ENCODE measurements around the gene JSRP1.
A peak's percentile ranks its signal among the peaks of the same experiment; 100 is the strongest.

The JSRP1 gene

DNA sequence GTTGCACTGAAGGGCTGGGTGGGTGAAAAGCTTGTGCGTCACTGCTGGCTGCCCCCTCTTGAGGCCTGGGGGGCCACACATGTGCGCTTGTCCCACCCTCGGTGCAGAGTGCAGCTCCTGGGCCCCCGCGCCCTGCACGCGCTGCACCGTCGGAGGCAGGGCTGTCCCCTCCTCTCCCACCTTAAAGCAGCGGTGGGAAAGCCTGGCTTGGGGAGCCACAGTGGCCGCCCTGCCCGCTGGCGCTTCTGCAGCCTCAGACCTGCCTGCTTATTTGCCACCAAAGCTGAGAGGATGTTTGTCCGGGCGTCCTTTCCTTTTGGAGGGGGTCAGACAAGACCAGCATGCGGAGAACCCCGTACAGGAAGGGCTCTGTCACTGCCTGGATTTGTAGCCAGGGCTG lies 46.8 kb downstream of the JSRP1 start:
- CTCF ChIA-PET = interaction anchor here (0.6 kb wide), 2 partner anchors 54 to 58 kb away, joined by 3 read pairs; partner anchors contain the start of gene AP3D1
- TF ChIP-seq ZNF324 (tag by site-specific recombination; IDR thresholded peaks at IDR 0.05) = no peak

GRCh38 chr19:2208975-2209374 lies 47.2 kb downstream of the JSRP1 start:
- 0 out of 2 replicates have a peak, but pooled peaks have one; percentile 22 for TF ChIP-seq PRDM1 (tag by site-specific recombination; IDR thresholded peaks at IDR 0.05)
- TF ChIP-seq MZF1 (tag by site-specific recombination; IDR thresholded peaks at IDR 0.05; ENCODE audit: borderline replicate concordance) = no peak
- TF ChIP-seq, protein P1, sequence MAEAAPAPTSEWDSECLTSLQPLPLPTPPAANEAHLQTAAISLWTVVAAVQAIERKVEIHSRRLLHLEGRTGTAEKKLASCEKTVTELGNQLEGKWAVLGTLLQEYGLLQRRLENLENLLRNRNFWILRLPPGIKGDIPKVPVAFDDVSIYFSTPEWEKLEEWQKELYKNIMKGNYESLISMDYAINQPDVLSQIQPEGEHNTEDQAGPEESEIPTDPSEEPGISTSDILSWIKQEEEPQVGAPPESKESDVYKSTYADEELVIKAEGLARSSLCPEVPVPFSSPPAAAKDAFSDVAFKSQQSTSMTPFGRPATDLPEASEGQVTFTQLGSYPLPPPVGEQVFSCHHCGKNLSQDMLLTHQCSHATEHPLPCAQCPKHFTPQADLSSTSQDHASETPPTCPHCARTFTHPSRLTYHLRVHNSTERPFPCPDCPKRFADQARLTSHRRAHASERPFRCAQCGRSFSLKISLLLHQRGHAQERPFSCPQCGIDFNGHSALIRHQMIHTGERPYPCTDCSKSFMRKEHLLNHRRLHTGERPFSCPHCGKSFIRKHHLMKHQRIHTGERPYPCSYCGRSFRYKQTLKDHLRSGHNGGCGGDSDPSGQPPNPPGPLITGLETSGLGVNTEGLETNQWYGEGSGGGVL (tag by site-specific recombination; IDR thresholded peaks at IDR 0.05) = peak; percentile 58
- TF ChIP-seq ZNF544 (tag by site-specific recombination; IDR thresholded peaks at IDR 0.05) = no peak
- TF ChIP-seq, protein P2, sequence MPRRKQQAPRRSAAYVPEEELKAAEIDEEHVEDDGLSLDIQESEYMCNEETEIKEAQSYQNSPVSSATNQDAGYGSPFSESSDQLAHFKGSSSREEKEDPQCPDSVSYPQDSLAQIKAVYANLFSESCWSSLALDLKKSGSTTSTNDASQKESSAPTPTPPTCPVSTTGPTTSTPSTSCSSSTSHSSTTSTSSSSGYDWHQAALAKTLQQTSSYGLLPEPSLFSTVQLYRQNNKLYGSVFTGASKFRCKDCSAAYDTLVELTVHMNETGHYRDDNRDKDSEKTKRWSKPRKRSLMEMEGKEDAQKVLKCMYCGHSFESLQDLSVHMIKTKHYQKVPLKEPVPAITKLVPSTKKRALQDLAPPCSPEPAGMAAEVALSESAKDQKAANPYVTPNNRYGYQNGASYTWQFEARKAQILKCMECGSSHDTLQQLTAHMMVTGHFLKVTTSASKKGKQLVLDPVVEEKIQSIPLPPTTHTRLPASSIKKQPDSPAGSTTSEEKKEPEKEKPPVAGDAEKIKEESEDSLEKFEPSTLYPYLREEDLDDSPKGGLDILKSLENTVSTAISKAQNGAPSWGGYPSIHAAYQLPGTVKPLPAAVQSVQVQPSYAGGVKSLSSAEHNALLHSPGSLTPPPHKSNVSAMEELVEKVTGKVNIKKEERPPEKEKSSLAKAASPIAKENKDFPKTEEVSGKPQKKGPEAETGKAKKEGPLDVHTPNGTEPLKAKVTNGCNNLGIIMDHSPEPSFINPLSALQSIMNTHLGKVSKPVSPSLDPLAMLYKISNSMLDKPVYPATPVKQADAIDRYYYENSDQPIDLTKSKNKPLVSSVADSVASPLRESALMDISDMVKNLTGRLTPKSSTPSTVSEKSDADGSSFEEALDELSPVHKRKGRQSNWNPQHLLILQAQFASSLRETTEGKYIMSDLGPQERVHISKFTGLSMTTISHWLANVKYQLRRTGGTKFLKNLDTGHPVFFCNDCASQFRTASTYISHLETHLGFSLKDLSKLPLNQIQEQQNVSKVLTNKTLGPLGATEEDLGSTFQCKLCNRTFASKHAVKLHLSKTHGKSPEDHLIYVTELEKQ (tag by site-specific recombination; IDR thresholded peaks at IDR 0.05; ENCODE audit: borderline replicate concordance) = no peak
- TF ChIP-seq KLF17 (tag by site-specific recombination; IDR thresholded peaks at IDR 0.05) = 0 out of 2 replicates have a peak, but pooled peaks have one; percentile 70
- Histone ChIP-seq H3K4me1 (ENCODE audit: control insufficient read depth, insufficient read depth, low read length) (no peaks in the 10 kb centered on the region), H3K9me3 (ENCODE audit: control insufficient read depth, insufficient read depth, low read depth, low read length) (no peaks in the 10 kb centered on the region), H3K27ac (ENCODE audit: extremely low read depth, low read depth, low read length) (no peak overlapping the region), H3K4me3 (ENCODE audit: low read depth, low read length) (no peak overlapping the region), H3K36me3 (ENCODE audit: control insufficient read depth in 2 of 2, insufficient read depth in 1 of 2, low read length in 2 of 2) (peaks cover 4 to 74% of the 10 kb centered on the region in 2 experiments; a peak in 2 of 3 replicates)
- POLR2A ChIA-PET = no interaction called here
- CTCF ChIA-PET = interaction anchor here (0.6 kb wide), 2 partner anchors 54 to 57 kb away, joined by 3 read pairs; partner anchors contain the start of gene AP3D1

More for the DNA sequence above, 46.8 kb downstream of the JSRP1 start:
- peaks cover 4 to 74% of the 10 kb centered on the region in 2 experiments; a peak in 2 of 3 replicates for H3K36me3 ChIP-seq (ENCODE audit: control insufficient read depth in 2 of 2, insufficient read depth in 1 of 2, low read length in 2 of 2)
- H3K27ac ChIP-seq (ENCODE audit: extremely low read depth, low read depth, low read length) = no peak overlapping the region
- POLR2A ChIA-PET = no interaction called here
- H3K4me1 ChIP-seq (ENCODE audit: control insufficient read depth, insufficient read depth, low read length) = no peaks in the 10 kb centered on the region
- H3K4me3 ChIP-seq (ENCODE audit: low read depth, low read length) = no peak overlapping the region
- no peaks in the 10 kb centered on the region for H3K9me3 ChIP-seq (ENCODE audit: control insufficient read depth, insufficient read depth, low read depth, low read length)

DNA sequence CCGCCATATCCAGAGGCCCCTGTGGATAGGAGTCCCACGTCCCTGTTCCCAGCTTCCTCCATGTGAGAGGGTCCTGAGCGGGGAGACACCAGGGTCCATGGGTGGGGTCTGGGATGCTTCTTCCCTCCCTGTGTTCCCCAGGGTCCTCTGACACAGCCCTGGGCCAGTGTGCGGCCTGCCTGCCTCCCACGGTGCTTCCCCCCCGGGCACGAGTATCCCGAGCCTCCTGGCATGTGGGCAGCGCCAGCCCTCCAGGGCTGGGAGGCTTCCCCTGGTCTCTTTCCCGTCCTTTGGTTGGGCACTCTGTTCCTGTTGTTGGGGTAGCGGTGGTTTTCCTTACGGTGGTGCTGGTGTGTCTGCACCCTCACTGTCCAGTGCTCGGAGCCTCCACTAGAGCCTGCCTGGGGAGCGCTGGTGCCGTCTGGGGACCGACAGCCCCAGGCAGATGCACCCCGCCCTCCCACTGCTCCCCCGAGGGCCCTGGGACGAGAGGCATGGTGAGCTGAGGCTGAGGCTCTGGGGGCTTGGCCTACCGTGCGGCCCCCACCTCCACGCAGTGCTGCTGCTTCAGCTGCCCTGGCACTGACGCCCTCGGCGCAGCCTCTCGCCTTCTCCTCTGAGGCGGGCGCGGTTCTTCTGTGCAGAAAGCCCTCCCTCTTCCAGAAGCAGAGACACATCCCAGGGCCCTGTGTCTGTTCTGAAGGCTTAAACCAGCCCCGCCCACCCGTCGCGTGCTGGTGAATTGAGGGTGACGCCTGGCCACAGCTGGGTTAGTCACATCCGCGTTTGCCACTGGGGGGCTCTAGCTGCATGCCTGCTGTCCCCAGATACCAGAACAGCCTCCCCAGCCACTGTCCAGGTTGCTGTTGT lies 48.0 kb downstream of the JSRP1 start:
- Histone ChIP-seq H3K36me3 (ENCODE audit: control insufficient read depth in 2 of 2, insufficient read depth in 1 of 2, low read length in 2 of 2) (peaks cover 4 to 74% of the 10 kb centered on the region in 2 experiments; a peak in 2 of 3 replicates), H3K9me3 (ENCODE audit: control insufficient read depth, insufficient read depth, low read depth, low read length) (no peaks in the 10 kb centered on the region), H3K27ac (ENCODE audit: extremely low read depth, low read depth, low read length) (no peak overlapping the region), H3K4me3 (ENCODE audit: low read depth, low read length) (no peak overlapping the region), H3K4me1 (ENCODE audit: control insufficient read depth, insufficient read depth, low read length) (no peaks in the 10 kb centered on the region)
- ChIA-PET POLR2A (interaction anchor here (0.6 kb wide), 1 partner anchor 60 kb away, joined by 4 read pairs; no protein-coding TSS in a partner anchor), CTCF (interaction anchor here (0.6 kb wide), 1 partner anchor 278 kb away, joined by 3 read pairs; no protein-coding TSS in a partner anchor)
- 0 out of 2 replicates have a peak, but pooled peaks have one; percentile 27 for TF ChIP-seq HIC1 (tag by site-specific recombination; IDR thresholded peaks at IDR 0.05)
- TF ChIP-seq ZFHX2 (tag by site-specific recombination; conservative IDR thresholded peaks at IDR 0.05) = peak; percentile 29; the same call in 1 of the 2 replicates
- no peak for TF ChIP-seq GLI2 (tag by site-specific recombination; IDR thresholded peaks at IDR 0.05; ENCODE audit: borderline replicate concordance, low read depth)
- peak; percentile 78 for TF ChIP-seq KLF1 (tag by site-specific recombination; IDR thresholded peaks at IDR 0.05)

Measured in HEK293 (cell line).